Stimulated activated CD8-positive, alpha-beta memory T cell treated with anti-CD3 and anti-CD28 coated beads, Interleukin-4, amount 100 ng/mL, for 24 hours (primary cell): Measurements from ENCODE around the gene KIF14.
"Not testable (repeated sequence)": the region's sequence is repeated elsewhere in the genome, so short reads cannot be mapped to it uniquely, and the experiment has no call there.

Experiments used
- DNase-seq: peaks from one replicate; pipeline ENCODE4 v3.0.0-alpha.2; 2020; ENCODE audit warnings: low read depth

The KIF14 gene

GRCh38 chr1:200538179-200538578 is 82.4 kb downstream of the KIF14 start:
- no peak for DNase-seq

GRCh38 chr1:200535605-200536004 is 84.9 kb downstream of the KIF14 start:
- no peak for DNase-seq

- no peak for DNase-seq
Observed at GRCh38 chr1:200530623-200531261, 89.8 kb downstream of the KIF14 start.

GRCh38 chr1:200528858-200529606 is 91.5 kb downstream of the KIF14 start:
- no peak for DNase-seq

- DNase-seq: no peak
Observed at GRCh38 chr1:200527670-200528069, 92.9 kb downstream of the KIF14 start.

- DNase-seq: no peak
Observed at GRCh38 chr1:200526709-200527612, 93.6 kb downstream of the KIF14 start.

- DNase-seq: no peak
Observed at GRCh38 chr1:200525090-200525987, 95.2 kb downstream of the KIF14 start.

- not testable (repeated sequence) for DNase-seq
Observed at GRCh38 chr1:200524551-200524950, 96.0 kb downstream of the KIF14 start.

GRCh38 chr1:200524092-200524491 is 96.5 kb downstream of the KIF14 start:
- no peak for DNase-seq

GRCh38 chr1:200520735-200521134 is 99.8 kb downstream of the KIF14 start:
- DNase-seq: no peak

GRCh38 chr1:200518524-200518923 is 102.0 kb downstream of the KIF14 start:
- no peak for DNase-seq

GRCh38 chr1:200512191-200512590 is 108.4 kb downstream of the KIF14 start:
- DNase-seq: no peak

- peak; percentile 51 for DNase-seq
Observed at GRCh38 chr1:200510228-200510623, 110.3 kb downstream of the KIF14 start.

GRCh38 chr1:200506471-200506870 is 114.1 kb downstream of the KIF14 start:
- DNase-seq: no peak

- DNase-seq: no peak
Observed at GRCh38 chr1:200505257-200505656, 115.3 kb downstream of the KIF14 start.
